A549 (cell line): Measurements from ENCODE around the gene SEL1L3. TPM values are rescaled to one million over a fixed set of nuclear protein-coding genes. Genes with fewer than 3 reads are reported as not detected.

Experiments used
- ATAC-seq, 2 experiments: fragments of 200-7000 bp in 1 of 2; fragments of >200 bp in 1 of 2; cut with Nextera tagmentation in 1 of 2; cut with Tn5 transposase in 1 of 2; 3 replicates each; pipeline versions ENCODE4 v1.8.0 to v1.9.1; 2018 to 2020; ENCODE audit warnings: mild to moderate bottlenecking in 1 of 2, moderate library complexity in 1 of 2
- CTCF ChIA-PET: fragments of 300-600 bp; sonication (Branson Sonifier 250); formaldehyde crosslinking; extraction: SDS; loops from one replicate; lab custom pipeline; 2021; ENCODE audit warnings: antibody characterized with exemption, inconsistent platforms; lab: Yijun Ruan, JAX
- POLR2A ChIA-PET: fragments of 350-600 bp; formaldehyde crosslinking; extraction: SDS; loops from one replicate; lab custom pipeline; 2021; ENCODE audit warnings: antibody characterized with exemption, inconsistent platforms; lab: Yijun Ruan, JAX
- DNase-seq, 2 experiments: peaks; one replicate each; pipeline versions ENCODE4 v3.0.0 to v3.0.0-alpha.2; 2011 to 2016; ENCODE audit warnings: low read depth in 1 of 2, low spot score in 1 of 2
- FAIRE-seq: peaks from 2 replicates; lab custom pipeline; 2011; peaks lifted over from hg19 to GRCh38; lab: Jason Lieb, UNC
- H3K27ac ChIP-seq, 2 experiments: fragments of >200 bp; sonication (Bioruptor Twin); formaldehyde crosslinking; 3 replicates each; pipeline ENCODE4 v1.5.1; 2016 to 2017
- H3K4me1 ChIP-seq: fragments of >200 bp; sonication (Bioruptor Twin); formaldehyde crosslinking; 3 replicates; pipeline ENCODE4 v1.6.1; 2016
- H3K4me2 ChIP-seq: fragments of >200 bp; sonication (Bioruptor Twin); formaldehyde crosslinking; 3 replicates; pipeline ENCODE4 v1.6.1; 2016
- H3K4me3 ChIP-seq: fragments of >200 bp; sonication (Bioruptor Twin); formaldehyde crosslinking; 3 replicates; pipeline ENCODE4 v1.5.1; 2016
- H3K9me3 ChIP-seq: fragments of >200 bp; sonication (Bioruptor Twin); formaldehyde crosslinking; 3 replicates; pipeline ENCODE4 v1.6.1; 2016
- CBX2 ChIP-seq: fragments of 200-600 bp; sonication (generic); IDR thresholded peaks from 2 replicates; pipeline ENCODE4 v1.6.1; 2016; ENCODE audit warnings: low read depth, mild to moderate bottlenecking, borderline replicate concordance
- CHD2 ChIP-seq: fragments of 150-350 bp; IDR thresholded peaks from 2 replicates; pipeline ENCODE4 v1.6.1; 2014; ENCODE audit warnings: low read length; ENCODE audit not compliant: partially characterized antibody
- CHD4 ChIP-seq: fragments of 200-600 bp; sonication (generic); IDR thresholded peaks from 2 replicates; pipeline ENCODE4 v1.6.1; 2016; ENCODE audit warnings: antibody characterized with exemption, mild to moderate bottlenecking, borderline replicate concordance
- CTCF ChIP-seq: fragments of >200 bp; sonication (Bioruptor Twin); formaldehyde crosslinking; IDR thresholded peaks from 3 replicates; pipeline ENCODE4 v1.5.1; 2016
- FOSB ChIP-seq: fragments of 250-450 bp; sonication (Bioruptor Pico); IDR thresholded peaks from 2 replicates; pipeline ENCODE4 v1.5.0; 2020; ENCODE audit warnings: mild to moderate bottlenecking, moderate library complexity
- FOXS1 ChIP-seq: fragments of 250-450 bp; sonication (Bioruptor Pico); IDR thresholded peaks from 2 replicates; pipeline ENCODE4 v1.5.0; 2020; ENCODE audit warnings: mild to moderate bottlenecking, moderate library complexity
- GATA3 ChIP-seq: IDR thresholded peaks from 2 replicates; pipeline ENCODE4 v1.6.1; 2012; ENCODE audit warnings: borderline replicate concordance
- HDAC2 ChIP-seq: fragments of 200-600 bp; sonication (generic); IDR thresholded peaks from 2 replicates; pipeline ENCODE4 v1.6.1; 2016
- HEYL ChIP-seq: fragments of 250-450 bp; sonication (Bioruptor Pico); IDR thresholded peaks from 2 replicates; pipeline ENCODE4 v1.8.0; 2021; ENCODE audit warnings: mild to moderate bottlenecking, moderate library complexity
- HOXA7 ChIP-seq: fragments of 250-450 bp; sonication (Bioruptor Pico); IDR thresholded peaks from 2 replicates; pipeline ENCODE4 v1.5.0; 2020; ENCODE audit warnings: mild to moderate bottlenecking, moderate library complexity
- JUN ChIP-seq, 2 experiments: fragments of >200 bp; sonication (Bioruptor Twin); formaldehyde crosslinking; IDR thresholded peaks; 2 replicates in 1 of 2; 3 replicates in 1 of 2; pipeline ENCODE4 v1.6.1; 2016 to 2017
- KDM5A ChIP-seq: fragments of 200-600 bp; sonication (generic); IDR thresholded peaks from 2 replicates; pipeline ENCODE4 v1.6.1; 2016; ENCODE audit warnings: antibody characterized with exemption, mild to moderate bottlenecking
- MAFK ChIP-seq: fragments of 450-650 bp; IDR thresholded peaks from 2 replicates; pipeline ENCODE4 v1.6.1; 2014; ENCODE audit not compliant: partially characterized antibody
- NPAS2 ChIP-seq: fragments of 250-450 bp; sonication (Bioruptor Pico); IDR thresholded peaks from 2 replicates; pipeline ENCODE4 v1.8.0; 2022; ENCODE audit warnings: mild to moderate bottlenecking, moderate library complexity, borderline replicate concordance
- RCOR1 ChIP-seq: fragments of 150-350 bp; IDR thresholded peaks from 2 replicates; pipeline ENCODE4 v1.6.1; 2014; ENCODE audit warnings: antibody characterized with exemption, low read length, low read depth
- REST ChIP-seq: fragments of 200-600 bp; sonication (generic); IDR thresholded peaks from 2 replicates; pipeline ENCODE4 v1.6.1; 2016; ENCODE audit warnings: antibody characterized with exemption, mild to moderate bottlenecking, moderate library complexity
- TP53 ChIP-seq: fragments of 250-450 bp; sonication (Bioruptor Pico); IDR thresholded peaks from 2 replicates; pipeline ENCODE4 v1.5.0; 2021; ENCODE audit warnings: mild to moderate bottlenecking, moderate library complexity
- ZC3H11A ChIP-seq: fragments of 450-650 bp; IDR thresholded peaks from 2 replicates; pipeline ENCODE4 v1.6.1; 2014; ENCODE audit warnings: antibody characterized with exemption, mild to moderate bottlenecking
- ZFP36 ChIP-seq: fragments of 450-650 bp; IDR thresholded peaks from 2 replicates; pipeline ENCODE4 v1.6.1; 2014; ENCODE audit warnings: borderline replicate concordance; ENCODE audit not compliant: partially characterized antibody
- ZNF302 ChIP-seq: fragments of 250-450 bp; sonication (Bioruptor Pico); IDR thresholded peaks from 2 replicates; pipeline ENCODE4 v1.9.0; 2021; ENCODE audit warnings: inconsistent platforms, mild to moderate bottlenecking, moderate library complexity
- WGBS: methylation state at CpG from one replicate; pipeline ENCODE4 v1.1.6; 2017; ENCODE audit errors: missing lambda C conversion rate; 5-methylcytosine and 5-hydroxymethylcytosine counted together
- polyA plus RNA-seq, 4 experiments: library from polyadenylated mRNA; depleted of rRNA in 3 of 4; stranded (reverse); fragments of >200 nt; fragmentation: RNase III in 1 of 4; extraction: RNeasy Plus Mini Kit Qiagen cat#74134 plus additional on column Dnase treatment in 1 of 4; gene quantifications; 2 replicates in 3 of 4; 3 replicates in 1 of 4; pipeline ENCODE4 v1.2.3, GENCODE V29; 2011 to 2017
- TF ChIP-seq, protein P1 (sequence below): IDR thresholded peaks from 2 replicates; pipeline ENCODE4 v1.6.1; 2012; ENCODE audit warnings: low read depth, borderline replicate concordance

The SEL1L3 gene
- polyA plus RNA-seq, 2 of the 4 experiments (the other 2 are of a cell fraction) = 26.1 to 27.0 TPM

DNA sequence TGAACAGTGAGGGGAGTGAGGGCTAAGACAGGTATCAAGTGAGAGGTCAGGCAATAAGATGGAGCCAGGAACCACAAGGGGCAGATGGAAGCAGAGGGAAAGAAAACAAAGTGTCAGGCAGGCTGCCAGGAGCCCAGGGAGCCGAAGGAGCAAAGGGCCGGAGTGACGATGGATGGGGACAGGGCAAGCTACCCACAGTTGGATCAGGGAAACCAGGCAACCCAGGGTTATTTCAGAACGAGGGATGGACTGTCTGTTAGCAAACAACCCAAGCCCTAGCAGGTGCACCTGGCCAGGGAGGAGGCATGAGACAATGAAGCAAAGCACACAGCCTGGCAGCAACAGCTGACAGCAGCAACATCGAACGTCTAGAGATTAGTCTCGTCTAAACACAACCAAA is 39.2 kb downstream of the SEL1L3 start:
- ATAC-seq = no peak
- no peak for DNase-seq
- 88% methylated on average over 7 of the region's 7 CpGs for WGBS
- Histone ChIP-seq H3K4me3 (no peak overlapping the region), H3K4me1 (peaks cover 10% of the 10 kb centered on the region), H3K4me2 (no peak overlapping the region), H3K9me3 (no peaks in the 10 kb centered on the region), H3K27ac (no peak overlapping the region)
- ChIA-PET CTCF (no interaction called here), POLR2A (no interaction called here)
- TF ChIP-seq ZNF302 = no peak
- TF ChIP-seq GATA3 = no peak
- TF ChIP-seq RCOR1 = no peak
- TF ChIP-seq HOXA7 (CRISPR knock-in tag) = no peak
- TF ChIP-seq ZC3H11A = no peak
- TF ChIP-seq TP53 (CRISPR knock-in tag) = no peak
- TF ChIP-seq CBX2 = no peak
- no peak for TF ChIP-seq REST
- TF ChIP-seq MAFK = no peak
- TF ChIP-seq KDM5A = no peak
- no peak for TF ChIP-seq FOXS1 (CRISPR knock-in tag)
- no peak for TF ChIP-seq CHD2
- no peak for TF ChIP-seq NPAS2 (CRISPR knock-in tag)
- no peak for FAIRE-seq

- FAIRE-seq (no peak), DNase-seq (no peak), ATAC-seq (no peak)
- CTCF ChIA-PET = no interaction called here
- peaks cover 27% of the 10 kb centered on the region for H3K4me1 ChIP-seq
- WGBS = 91% methylated on average over 8 of the region's 8 CpGs
- H3K27ac ChIP-seq = no peak overlapping the region
- H3K9me3 ChIP-seq = no peaks in the 10 kb centered on the region
- H3K4me3 ChIP-seq = no peak overlapping the region
- no peak for TF ChIP-seq REST
- TF ChIP-seq HEYL (CRISPR knock-in tag) = no peak
- no peak for TF ChIP-seq CHD4
- TF ChIP-seq ZFP36 = no peak
- TF ChIP-seq CTCF = no peak
- TF ChIP-seq KDM5A = no peak
- no peak for TF ChIP-seq FOSB (CRISPR knock-in tag)
- TF ChIP-seq JUN (IDR thresholded peaks at IDR 0.05) = no peak
- TF ChIP-seq HDAC2 = no peak
- TF ChIP-seq, protein P1, sequence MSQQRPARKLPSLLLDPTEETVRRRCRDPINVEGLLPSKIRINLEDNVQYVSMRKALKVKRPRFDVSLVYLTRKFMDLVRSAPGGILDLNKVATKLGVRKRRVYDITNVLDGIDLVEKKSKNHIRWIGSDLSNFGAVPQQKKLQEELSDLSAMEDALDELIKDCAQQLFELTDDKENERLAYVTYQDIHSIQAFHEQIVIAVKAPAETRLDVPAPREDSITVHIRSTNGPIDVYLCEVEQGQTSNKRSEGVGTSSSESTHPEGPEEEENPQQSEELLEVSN = no peak
- no peak overlapping the region for H3K4me2 ChIP-seq
- POLR2A ChIA-PET = no interaction called here
Observed at GRCh38 chr4:25821899-25822298, 40.9 kb downstream of the SEL1L3 start.
